Suprapubic skin (tissue), 4 donors: ENCODE results near the gene NELL1.

Source experiments
- POLR2A ChIP-seq, 2 donors: fragments of 450-650 bp; IDR thresholded peaks; one replicate each; pipeline ENCODE4 v1.6.1; 2017; ENCODE audit warnings: antibody characterized with exemption in 2 of 2, mild to moderate bottlenecking in 2 of 2, moderate library complexity in 2 of 2
- POLR2AphosphoS5 ChIP-seq, 3 donors: sonication (generic); formaldehyde crosslinking; IDR thresholded peaks; one replicate each; pipeline ENCODE4 v1.6.1; 2017; ENCODE audit warnings: antibody characterized with exemption in 3 of 3
- TF ChIP-seq, protein P1 (sequence below), 2 donors: fragments of 200-600 bp in 1 of 2; fragments of 450-650 bp in 1 of 2; sonication (generic) in 1 of 2; IDR thresholded peaks; one replicate each; pipeline ENCODE4 v1.5.1; 2016 to 2019; ENCODE audit warnings: antibody characterized with exemption in 2 of 2, mild to moderate bottlenecking in 1 of 2, moderate library complexity in 1 of 2

GRCh38 chr11:21268036-21268435 lies 598.6 kb downstream of the NELL1 start:
- TF ChIP-seq POLR2A (IDR thresholded peaks at IDR 0.05) (no peak), POLR2AphosphoS5 (IDR thresholded peaks at IDR 0.05) (no peak)
- TF ChIP-seq, protein P1, sequence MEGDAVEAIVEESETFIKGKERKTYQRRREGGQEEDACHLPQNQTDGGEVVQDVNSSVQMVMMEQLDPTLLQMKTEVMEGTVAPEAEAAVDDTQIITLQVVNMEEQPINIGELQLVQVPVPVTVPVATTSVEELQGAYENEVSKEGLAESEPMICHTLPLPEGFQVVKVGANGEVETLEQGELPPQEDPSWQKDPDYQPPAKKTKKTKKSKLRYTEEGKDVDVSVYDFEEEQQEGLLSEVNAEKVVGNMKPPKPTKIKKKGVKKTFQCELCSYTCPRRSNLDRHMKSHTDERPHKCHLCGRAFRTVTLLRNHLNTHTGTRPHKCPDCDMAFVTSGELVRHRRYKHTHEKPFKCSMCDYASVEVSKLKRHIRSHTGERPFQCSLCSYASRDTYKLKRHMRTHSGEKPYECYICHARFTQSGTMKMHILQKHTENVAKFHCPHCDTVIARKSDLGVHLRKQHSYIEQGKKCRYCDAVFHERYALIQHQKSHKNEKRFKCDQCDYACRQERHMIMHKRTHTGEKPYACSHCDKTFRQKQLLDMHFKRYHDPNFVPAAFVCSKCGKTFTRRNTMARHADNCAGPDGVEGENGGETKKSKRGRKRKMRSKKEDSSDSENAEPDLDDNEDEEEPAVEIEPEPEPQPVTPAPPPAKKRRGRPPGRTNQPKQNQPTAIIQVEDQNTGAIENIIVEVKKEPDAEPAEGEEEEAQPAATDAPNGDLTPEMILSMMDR (IDR thresholded peaks at IDR 0.05) = no peak
